Stimulated activated naive CD4-positive, alpha-beta T cell (primary cell): Measurements from ENCODE around the gene ME3.

Experiments
- DNase-seq, 6 experiments: peaks; one replicate each; lab custom pipeline; 2025; lab: John Stamatoyannopoulos, UW

Gene ME3

DNA sequence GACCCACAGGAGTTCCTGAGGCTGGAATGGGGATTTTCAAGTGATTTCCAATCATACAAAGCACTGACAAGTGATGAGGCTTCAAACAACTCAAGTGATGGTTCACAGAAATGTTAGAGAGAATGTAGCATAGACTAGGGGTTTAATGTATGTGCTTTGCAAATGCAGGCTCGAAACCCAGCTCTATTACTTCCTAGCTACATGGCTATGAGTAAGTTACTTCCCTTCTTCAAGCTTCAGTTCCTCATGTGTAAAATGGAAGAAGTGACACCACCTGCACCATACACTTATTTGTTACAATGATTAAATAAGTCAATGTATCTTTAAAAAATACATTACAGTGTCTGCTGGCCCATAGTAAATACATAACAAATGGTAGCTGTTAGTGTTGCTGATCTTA, 158.0 kb downstream of the ME3 start:
- no peak for DNase-seq

DNA sequence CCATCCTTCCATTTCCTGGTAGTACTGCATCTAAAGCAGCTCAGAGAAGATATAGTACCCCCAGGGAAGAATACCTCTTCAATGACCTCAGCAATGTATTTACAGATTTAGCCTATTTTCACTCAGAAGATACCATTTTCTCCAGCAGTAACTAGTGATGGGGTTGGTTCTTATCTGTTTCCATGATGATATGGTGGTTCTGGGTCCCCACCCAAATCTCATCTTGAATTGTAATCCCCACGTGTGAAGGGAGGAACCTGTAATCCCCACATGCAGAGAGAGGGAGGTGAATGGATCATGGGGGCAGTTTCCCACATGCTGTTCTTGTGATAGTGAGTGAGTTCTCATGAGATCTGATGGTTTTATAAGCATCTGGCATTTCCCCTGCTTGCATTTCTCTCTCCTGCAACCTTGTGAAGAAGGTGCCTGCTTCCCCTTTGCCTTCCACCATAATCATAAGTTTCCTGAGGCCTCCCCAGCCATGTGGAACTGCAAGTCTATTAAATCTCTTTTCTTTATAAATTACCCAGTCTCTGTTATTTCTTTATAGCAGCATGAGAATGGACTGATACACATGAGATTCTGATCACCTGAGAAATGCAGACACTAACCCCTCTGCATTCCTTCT, 158.6 kb downstream of the ME3 start:
- no peak for DNase-seq

DNA sequence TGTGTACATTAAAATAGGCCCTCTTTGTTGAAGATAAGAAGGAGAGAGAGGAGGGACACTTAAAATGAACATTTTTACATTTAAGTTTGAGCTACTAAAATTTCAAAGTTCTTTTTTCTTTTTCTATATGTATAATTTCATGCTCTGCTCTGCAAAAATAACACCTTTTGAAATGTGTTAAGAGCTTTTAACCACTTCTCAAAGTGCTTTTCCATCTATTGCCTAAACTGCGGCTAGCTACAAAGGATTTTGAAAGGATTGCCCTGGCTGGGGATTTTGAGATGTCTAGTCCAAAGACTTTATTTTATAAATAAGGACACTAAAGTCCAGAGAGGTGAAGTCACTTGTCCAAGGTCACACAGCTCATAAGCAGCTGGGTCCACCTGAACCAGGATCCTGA, 159.3 kb downstream of the ME3 start:
- DNase-seq = no peak

DNA sequence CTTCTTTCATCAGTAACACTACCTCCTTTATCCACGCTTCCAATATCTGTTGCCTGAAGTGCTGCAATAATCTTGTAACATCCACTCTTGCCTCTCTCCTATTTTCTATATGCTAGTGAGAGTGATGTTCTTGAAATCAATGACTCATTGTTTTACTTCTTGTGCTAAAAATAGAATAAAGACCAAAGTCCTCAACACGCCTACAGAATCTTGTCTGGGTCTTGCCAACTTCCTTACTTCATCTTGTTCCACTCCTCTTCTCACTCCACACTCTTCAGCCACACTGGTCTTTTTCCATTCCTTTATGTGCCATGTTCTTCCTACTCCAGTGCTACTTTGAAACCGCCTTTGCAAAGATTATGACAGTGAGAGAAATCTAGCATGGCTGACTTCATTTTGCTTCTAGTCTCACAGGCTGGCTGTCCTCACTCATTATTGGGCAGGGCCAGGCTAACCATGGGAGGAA, 161.3 kb downstream of the ME3 start:
- DNase-seq = no peak

DNA sequence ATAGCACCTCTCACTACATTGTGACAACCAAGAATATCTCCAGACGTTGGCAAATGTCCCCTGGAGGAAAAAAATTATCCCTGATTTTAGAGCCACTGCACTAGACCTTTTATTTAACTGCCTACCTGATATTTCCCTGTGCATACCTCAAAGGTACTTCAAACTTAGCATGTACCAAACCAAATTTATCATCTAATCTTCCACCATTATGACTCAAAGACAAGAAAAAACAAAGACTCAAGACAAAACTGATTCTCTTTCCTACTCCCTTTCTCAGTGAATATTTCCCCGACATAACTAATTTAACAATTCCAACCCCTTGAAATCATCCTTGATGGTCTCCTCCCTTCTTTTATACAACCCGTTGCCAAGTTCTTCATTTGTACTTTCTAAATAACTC, 161.7 kb downstream of the ME3 start:
- DNase-seq = no peak

DNA sequence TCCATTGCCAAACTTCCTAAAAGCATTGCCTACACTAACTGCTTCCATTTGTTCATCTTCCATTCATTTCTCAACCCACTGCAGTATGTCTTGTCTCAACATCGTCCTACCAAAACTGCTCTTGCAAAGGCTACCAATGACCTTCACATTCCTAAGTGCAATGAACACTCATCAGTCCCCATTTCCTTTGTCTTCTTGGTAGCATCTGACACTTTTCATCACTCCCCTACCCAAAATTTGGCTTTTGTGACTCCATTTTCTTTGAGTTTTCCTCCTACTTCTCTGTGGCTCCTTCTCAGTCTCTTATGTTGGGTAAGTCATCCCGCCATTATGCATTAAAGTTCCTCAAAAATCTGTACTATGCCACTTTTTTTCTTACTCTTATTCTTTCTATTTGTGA, 162.3 kb downstream of the ME3 start:
- DNase-seq = no peak

DNA sequence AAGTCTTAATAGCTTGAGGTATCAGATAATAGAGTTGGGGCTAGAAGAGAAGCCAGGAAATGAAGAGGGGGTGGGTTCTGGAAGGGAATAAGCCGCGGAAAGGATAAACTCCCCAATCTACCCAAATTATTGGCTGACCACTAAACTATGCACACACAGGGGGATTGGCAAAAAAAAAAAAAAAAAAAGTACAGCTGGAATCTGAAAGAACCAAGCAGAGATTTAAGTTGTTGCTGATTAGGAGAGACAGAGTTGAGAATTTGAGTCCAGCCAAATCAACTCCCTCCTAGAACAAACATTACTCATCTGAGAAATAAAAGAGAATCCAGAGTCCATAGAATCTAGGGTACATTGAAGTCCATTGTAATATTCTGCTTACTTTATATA, 162.8 kb downstream of the ME3 start:
- no peak for DNase-seq

DNA sequence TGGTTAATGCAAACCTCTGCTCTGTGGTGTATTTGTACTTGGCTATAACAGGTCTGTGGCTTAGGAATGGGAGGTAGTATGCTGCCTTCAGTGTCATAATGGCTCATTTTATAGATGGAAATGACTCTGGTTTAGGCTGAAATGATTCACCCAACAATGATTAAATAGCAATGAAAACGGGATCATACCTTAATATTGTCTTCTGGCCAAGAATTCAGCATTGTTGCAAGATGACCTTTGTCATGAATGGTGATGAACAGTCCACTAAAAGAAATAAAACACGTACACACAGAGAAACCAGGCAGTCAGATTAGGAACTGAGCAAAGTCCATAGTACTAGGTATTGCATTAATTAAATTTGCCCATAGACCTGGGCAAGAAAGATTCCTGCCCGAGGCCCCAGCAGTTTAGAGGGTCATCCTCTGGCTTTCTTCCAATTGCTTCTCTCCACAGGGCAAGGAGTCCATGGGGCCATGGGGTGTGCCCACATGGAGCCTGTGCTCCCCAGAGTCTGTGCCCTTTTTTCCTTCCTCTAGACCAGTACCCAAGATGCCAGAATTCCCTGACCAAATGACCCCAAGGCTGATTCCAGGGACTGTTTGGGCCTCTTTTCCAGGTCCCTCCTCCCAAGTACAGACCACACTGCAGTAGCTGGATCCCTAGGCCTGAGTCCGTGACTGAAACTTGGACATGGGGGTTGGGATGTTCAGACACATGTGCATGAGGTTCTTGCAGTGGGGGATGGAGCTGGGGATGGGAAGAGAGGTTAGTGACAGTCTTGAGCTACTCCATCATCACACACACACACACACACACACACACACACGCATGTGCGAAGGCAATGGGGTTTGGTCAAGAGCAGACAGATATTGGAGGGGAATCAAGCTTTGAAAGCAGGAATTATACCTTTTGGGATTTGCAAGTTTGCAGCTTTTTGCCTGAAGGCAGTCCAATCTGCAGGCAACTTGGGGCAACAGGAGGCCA, 163.5 kb downstream of the ME3 start:
- DNase-seq = no peak

DNA sequence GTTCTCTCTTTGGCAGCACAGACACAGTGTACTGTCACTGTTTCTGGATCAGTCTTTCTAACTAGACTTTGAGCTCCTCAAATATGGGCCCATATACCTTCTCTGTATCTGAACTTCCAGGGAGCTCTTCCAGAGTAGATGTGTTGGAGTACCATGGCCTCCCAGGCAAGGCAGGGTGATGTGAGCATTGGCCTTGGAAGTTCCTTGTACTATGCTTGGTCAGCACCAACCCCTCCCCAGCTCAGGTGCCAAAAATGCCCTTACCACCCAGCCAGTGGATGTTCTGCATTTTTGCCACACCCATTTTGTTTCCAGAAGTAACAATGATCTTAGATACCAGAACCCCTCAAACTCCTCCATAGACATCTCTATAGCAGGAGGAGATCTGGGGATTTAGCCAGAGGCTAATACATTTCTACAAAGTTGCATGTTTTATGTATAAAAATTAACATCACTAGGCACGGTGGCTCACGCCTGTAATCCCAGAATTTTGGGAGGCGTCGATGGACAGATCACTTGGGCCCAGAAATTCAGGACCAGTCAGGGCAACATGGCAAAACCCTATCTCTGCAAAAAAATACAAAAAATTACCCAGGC, 165.1 kb downstream of the ME3 start:
- DNase-seq = no peak

DNA sequence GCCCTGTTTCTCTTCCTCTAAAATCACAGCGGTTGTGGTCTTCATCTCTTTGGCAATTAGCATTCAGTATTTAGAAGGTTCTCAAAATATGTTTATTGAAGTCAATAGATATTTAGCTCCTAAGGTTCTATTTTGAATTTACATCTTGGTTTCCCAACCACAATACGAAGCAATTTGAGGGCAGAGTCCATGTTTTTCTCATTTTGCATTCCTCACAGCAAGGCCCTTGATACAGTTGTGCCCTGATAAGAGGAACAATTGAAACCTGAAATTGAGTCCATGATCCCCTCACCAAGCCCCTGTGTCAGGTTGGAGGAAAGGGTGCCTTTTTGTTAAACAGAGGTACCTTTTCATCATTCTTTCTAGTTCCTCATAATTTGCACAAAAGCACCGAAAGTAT, 166.2 kb downstream of the ME3 start:
- DNase-seq = no peak

DNA sequence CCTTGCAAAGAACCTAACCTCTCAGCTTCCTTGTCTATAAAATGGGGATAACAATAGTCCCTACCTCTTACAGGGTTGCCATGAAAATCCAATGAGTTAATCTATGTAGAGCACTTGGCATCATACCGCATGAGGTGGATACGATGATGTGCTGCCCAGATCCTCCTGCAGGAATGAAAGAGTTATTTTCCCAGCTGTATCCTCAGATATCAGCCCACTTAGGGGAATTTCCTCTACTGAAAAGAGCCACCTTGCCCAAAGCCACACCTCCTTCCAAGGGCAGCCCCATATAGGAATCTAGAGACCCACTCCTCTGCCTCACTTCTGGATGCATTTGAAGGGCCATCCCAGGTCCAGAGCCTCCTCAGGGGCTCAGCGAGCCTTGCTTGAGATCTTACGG, 169.3 kb downstream of the ME3 start:
- no peak for DNase-seq

DNA sequence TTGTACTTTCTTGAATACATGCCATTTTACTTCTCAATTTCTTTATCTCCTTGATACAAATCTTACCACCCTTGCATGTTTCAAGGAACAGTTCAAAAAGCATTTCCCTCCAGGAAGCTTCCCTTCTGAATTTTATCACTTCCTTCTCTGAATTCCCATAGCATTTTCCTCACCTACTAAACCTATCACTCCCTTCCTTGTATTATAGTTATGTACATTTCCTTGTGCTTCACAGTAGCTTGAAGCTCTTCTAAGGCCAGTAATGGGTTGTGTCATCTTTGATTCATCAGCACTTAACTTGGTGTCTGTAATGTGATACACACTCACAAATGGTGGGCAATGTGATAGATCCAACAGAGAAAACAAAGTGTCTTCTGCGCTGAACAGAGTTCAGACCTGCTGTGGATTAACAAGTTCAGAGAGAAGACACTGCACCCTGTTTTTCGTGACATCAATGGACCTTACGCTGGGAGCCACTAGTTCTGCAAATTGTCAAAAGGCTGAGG, 170.2 kb downstream of the ME3 start:
- no peak for DNase-seq

DNA sequence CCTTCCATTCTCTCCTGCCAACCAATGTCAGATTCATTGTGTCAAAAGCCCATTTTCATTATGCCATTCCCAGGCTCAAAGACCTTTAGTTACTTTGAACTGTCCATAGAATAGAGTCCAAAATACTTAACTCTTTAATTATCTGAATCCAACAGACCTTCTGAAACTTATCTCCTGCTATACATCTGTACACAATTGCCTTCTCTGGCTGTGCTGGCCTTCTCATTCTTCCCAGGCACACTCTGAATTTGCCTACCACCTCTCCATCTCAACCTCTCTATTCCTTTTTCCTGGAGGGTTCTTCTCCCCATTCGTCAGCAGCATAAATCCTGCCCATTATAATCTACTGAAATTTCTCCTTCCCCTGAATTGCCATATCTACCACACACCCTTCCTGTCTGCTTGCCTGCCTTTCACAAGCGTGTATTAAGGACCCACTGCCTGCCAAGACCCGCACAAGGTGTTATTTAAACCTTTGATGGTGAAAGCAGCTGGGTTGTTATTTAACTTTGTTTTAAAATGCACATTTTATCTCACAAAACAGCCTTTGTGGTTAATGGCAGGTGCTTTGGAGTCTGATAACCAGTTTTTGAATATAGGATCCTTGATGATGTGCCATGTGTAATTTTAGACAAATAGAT, 171.8 kb downstream of the ME3 start:
- no peak for DNase-seq

DNA sequence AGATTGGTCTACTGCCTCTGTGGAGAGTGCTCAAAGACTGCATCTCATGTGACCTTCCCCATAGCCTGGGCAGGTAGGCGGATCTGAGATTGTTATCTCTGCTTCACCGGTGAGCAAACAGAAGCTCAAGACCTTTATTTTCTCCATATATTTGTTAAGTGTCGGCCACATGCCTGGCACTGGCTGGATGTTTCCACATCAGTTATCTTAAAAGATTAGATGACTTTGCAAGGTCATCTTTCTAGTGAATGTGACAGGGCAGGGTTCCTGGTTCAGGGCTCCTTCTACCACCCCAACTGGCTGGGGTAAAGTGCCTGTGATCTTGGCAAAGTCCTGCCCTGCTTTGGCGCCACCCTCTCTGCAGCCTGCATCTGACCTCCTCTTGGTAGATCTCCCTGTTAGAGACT, 172.7 kb downstream of the ME3 start:
- DNase-seq = no peak

DNA sequence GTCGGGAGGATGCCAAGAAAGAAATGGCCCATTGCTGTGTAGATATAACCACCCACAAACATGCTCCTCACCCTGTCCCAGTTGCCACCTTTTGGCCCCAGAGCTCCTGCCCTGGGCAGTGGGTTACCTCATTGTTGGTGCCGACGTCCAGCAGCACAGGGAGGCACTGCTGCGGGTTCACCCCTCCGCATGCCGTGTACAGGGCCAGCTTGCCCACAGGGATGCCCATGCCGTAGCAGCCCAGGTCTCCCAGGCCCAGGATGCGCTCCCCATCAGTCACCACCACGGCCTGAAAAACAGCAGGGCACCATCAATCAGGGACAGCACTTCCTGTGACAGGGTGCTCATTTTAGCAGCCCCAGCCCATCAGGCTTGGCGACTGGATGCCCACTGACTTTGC, 174.6 kb downstream of the ME3 start:
- DNase-seq = no peak

DNA sequence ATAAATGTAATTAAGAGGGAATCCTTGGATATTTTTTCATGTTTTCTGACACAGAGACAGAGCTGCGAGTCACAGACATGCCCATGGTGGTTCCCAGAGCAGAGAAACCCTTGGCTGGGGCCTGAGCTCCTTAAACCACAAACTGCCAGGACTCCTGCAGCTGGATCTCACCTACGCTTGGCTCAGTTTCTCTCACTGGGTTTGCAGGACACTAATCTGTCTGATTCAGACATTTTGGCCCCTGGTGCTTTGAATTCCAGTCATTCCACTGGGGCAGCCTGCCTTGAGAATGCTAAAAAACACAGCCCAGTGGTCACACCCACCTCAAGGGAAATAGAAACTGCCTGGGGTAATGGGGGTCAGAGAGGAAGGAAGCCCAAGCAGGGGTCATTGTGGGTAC, 175.1 kb downstream of the ME3 start:
- no peak for DNase-seq

DNA sequence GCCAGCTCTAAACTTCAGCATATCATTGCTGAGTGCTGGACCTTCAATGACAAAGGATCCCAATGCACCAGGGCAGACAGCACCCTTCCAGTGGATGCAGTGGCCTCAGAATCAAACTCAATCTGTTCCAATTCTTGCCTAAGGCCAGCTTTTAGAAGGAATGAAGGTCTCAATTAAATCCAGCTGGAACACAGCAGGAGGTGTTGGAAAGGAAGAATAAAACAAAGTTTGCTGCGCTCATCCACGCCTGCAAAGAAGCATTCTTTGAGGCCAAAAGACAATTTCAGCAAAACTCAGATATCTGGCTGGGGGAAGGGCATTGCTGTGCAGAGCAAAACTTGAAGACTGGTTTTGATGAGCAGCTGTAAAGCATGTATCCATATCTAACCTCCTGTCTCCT, 177.1 kb downstream of the ME3 start:
- DNase-seq = no peak

DNA sequence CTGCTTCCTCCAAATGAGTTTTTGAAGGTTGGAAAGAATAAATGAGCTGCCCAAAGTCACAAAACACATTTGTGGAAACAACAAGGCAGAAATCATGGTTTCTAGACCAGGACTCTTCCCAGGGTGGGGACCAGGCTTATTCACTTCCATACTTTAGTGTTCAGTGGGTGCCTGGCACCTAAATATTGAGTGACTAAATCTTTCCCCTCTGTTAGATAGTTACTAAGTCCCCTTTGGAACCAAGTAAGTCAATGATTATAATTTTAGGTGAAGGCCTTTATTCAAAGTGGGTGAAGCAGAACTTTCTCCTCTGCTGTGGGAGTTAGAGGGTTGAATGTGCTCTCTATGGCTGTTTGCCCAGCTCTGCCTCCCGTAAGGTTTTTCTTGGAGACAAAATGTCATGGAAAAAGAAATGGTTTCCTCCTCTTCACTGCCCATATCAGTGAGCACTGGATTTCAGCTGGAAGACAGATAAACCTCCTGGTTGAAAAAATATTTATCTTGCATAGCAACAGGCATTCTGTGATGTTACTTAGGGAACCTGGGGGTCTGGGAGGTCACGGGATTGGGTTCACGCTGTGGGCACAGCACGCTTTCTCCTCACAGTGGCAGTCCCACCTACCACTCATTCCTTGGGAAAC, 179.9 kb downstream of the ME3 start:
- DNase-seq = no peak

DNA sequence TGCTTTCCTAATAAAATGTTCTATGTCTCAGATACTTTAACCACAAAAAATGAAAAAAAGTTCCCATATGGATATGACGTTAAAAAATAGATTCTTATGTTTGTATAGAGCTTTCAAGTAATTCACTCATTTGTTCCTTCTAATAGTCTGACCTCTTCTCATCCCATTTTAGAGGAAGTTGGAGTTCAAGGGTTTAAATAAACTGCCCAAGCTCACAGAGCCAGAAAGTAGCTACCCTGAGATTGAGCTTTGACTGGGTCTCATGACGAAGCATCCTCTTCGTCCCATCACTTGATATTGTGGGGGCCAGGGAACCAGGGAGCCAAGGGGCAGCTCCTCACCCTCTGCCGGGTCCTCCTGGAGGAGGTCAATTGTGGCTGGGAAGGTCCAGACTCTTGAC, 181.4 kb downstream of the ME3 start:
- DNase-seq = no peak

DNA sequence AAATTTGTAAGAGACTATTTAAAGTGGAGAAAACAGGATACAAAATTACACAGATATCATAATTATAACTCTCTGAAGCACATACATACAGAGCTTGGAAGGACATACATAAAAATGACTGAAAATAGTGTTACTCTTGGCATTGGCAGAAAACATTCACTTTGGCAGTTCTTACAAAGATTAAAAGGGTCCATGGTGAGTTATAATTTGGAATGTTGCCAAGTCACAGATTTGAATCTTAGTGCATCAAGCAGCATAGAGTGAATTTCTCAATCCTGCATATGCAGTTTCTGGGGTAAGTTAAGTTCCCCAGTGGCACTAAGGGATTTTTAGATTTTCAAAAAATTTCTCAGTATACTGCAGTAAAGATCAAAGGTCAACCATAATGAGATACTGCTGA, 181.8 kb downstream of the ME3 start:
- DNase-seq = no peak

DNA sequence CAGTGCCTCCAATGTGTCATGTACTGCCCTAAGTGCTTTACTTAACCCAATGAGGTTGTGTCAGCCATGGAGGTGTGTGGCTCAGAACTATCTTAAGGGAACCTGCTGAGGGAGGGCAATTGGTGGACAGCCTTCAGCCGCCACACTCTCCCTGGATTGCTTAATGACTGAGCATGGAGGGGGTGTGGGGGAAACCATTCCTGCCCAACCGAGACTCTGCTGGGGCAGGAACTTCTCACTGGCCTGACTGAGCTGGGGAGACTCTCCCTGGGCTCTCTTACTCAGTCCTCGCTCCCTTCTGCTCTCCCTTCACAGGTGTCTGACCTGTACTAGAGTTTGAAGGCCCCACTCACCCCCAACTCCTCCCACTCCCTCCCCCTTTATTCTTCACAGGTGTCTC, 183.0 kb downstream of the ME3 start:
- DNase-seq = no peak

DNA sequence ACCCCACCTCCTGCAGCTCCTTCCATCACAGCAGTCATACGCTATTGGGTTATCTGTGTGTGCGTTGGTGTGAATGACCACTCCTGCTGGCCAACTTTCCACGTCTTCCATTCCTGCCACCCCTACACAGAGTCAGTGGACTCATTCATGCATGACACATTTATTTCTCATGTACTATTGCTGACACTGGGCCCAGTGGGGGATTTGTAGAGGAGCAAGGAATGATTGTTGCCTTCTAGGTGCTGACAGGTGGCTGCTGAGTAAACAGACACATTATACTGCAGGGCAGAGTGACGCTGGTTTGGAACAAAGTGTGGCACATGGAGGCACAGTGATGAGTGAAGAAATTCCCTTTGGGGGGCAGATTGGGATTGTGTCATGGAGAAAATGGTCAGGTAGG, 183.9 kb downstream of the ME3 start:
- DNase-seq = no peak
